Fibroblast of lung (primary cell): ENCODE results near the gene NUMBL. TPM values are rescaled to one million over a fixed set of nuclear protein-coding genes. Genes with fewer than 3 reads are reported as not detected.

ENCODE experiments used
- DNase-seq, 2 donors: peaks; one replicate each; pipeline versions ENCODE4 v3.0.0 to v3.0.0-alpha.2; 2010; ENCODE audit warnings: low read depth in 2 of 2
- H2AFZ ChIP-seq: 2 replicates; pipeline ENCODE4 v1.5.1; 2012; ENCODE audit warnings: low read length, control low read depth, inconsistent platforms
- H3K27ac ChIP-seq: 2 replicates; pipeline ENCODE4 v1.5.1; 2011; ENCODE audit warnings: low read length, control low read depth; ENCODE audit not compliant: insufficient read depth
- H3K27me3 ChIP-seq: 2 replicates; pipeline ENCODE4 v1.5.1; 2011; ENCODE audit warnings: mild to moderate bottlenecking, low read length; ENCODE audit not compliant: control insufficient read depth, insufficient read depth
- H3K36me3 ChIP-seq: 2 replicates; pipeline ENCODE4 v1.5.1; 2011; ENCODE audit warnings: low read length; ENCODE audit not compliant: control insufficient read depth, insufficient read depth
- H3K4me1 ChIP-seq: 2 replicates; pipeline ENCODE4 v1.5.1; 2011; ENCODE audit warnings: low read length; ENCODE audit not compliant: control insufficient read depth, insufficient read depth; ENCODE audit errors: extremely low read depth
- H3K4me2 ChIP-seq: 2 replicates; pipeline ENCODE4 v1.5.1; 2011; ENCODE audit warnings: low read length, control low read depth; ENCODE audit not compliant: insufficient read depth; ENCODE audit errors: extremely low read depth
- H3K4me3 ChIP-seq, 4 experiments: fragments of 200-600 bp in 1 of 4; sonication (generic) in 1 of 4; replicated peaks in 1 of 4; 2 replicates each; pipeline ENCODE4 v1.5.1; 2011 to 2016; ENCODE audit warnings: low read length in 4 of 4, low read depth in 3 of 4, mild to moderate bottlenecking in 3 of 4, control low read depth in 2 of 4, inconsistent platforms in 1 of 4, mixed read lengths in 1 of 4; ENCODE audit not compliant: insufficient read depth in 1 of 4; ENCODE audit errors: control extremely low read depth in 1 of 4
- H3K79me2 ChIP-seq: 2 replicates; pipeline ENCODE4 v1.5.1; 2012; ENCODE audit warnings: mild to moderate bottlenecking, low read length, inconsistent platforms; ENCODE audit not compliant: control insufficient read depth, insufficient read depth
- H3K9ac ChIP-seq: 2 replicates; pipeline ENCODE4 v1.5.1; 2011; ENCODE audit warnings: mild to moderate bottlenecking, low read length, control low read depth; ENCODE audit not compliant: insufficient read depth
- H3K9me3 ChIP-seq: 2 replicates; pipeline ENCODE4 v1.5.1; 2012; ENCODE audit warnings: low read depth, low read length; ENCODE audit not compliant: control insufficient read depth, insufficient read depth
- H4K20me1 ChIP-seq: 2 replicates; pipeline ENCODE4 v1.5.1; 2011; ENCODE audit warnings: low read length; ENCODE audit not compliant: control insufficient read depth, insufficient read depth; ENCODE audit errors: extremely low read depth
- EZH2 ChIP-seq: IDR thresholded peaks from 2 replicates; pipeline ENCODE4 v1.5.1; 2012; ENCODE audit warnings: low read length, control low read depth, mild to moderate bottlenecking; ENCODE audit errors: missing control alignments
- polyA plus RNA-seq, 2 donors: library from polyadenylated mRNA; depleted of rRNA in 1 of 2; stranded (reverse) in 1 of 2; unstranded in 1 of 2; fragments of >200 nt; gene quantifications; 2 replicates each; pipeline ENCODE4 v1.2.1, GENCODE V29; 2011 to 2012; ENCODE audit warnings: missing spikeins in 1 of 2
- total RNA-seq: library from RNA; depleted of rRNA; stranded (reverse); fragments of >200 nt; gene quantifications from 2 replicates; pipeline ENCODE4 v1.2.1, GENCODE V29; 2014
- TF ChIP-seq, protein P1 (sequence below), 2 donors: IDR thresholded peaks in 1 of 2; conservative IDR thresholded peaks in 1 of 2; 1 replicate in 1 of 2; 2 replicates in 1 of 2; pipeline ENCODE4 v1.5.1; 2011 to 2012; ENCODE audit warnings: low read length in 2 of 2, control low read depth in 1 of 2, inconsistent platforms in 1 of 2, low read depth in 1 of 2, mild to moderate bottlenecking in 1 of 2

The NUMBL gene
- total and polyA plus RNA-seq, 2 donors (not counting 1 experiment from before 2014, with no cell fraction given): 28.2 to 33.4 TPM

DNA sequence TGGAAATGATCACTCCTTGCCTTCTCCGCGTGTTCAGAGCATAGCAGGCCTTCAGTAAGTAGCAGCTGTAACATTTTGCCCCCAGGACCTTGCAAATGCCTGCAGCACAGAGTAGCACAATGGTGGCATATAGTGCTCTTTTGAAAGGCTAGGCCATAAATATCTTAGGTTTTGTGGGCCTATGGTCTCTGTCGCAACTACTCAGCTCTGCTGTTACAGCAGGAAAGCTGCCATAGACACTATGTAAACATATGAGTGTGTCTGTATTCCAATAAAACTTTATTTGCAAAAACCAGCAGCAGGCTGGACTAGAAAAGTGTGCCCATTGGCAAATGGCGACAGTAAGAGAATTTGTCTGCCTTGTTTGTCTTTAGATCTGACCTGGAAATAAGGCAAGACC is 35.8 kb upstream of the NUMBL start:
- no peak for TF ChIP-seq EZH2
- TF ChIP-seq, protein P1, sequence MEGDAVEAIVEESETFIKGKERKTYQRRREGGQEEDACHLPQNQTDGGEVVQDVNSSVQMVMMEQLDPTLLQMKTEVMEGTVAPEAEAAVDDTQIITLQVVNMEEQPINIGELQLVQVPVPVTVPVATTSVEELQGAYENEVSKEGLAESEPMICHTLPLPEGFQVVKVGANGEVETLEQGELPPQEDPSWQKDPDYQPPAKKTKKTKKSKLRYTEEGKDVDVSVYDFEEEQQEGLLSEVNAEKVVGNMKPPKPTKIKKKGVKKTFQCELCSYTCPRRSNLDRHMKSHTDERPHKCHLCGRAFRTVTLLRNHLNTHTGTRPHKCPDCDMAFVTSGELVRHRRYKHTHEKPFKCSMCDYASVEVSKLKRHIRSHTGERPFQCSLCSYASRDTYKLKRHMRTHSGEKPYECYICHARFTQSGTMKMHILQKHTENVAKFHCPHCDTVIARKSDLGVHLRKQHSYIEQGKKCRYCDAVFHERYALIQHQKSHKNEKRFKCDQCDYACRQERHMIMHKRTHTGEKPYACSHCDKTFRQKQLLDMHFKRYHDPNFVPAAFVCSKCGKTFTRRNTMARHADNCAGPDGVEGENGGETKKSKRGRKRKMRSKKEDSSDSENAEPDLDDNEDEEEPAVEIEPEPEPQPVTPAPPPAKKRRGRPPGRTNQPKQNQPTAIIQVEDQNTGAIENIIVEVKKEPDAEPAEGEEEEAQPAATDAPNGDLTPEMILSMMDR (conservative IDR thresholded peaks at IDR 0.05 in 1 of 2, IDR thresholded peaks at IDR 0.05 in 1 of 2; ENCODE audit: low read depth in 1 of 2, low read length in 2 of 2): no peak
- DNase-seq: peak in 1 of 2 donors; percentile 42
- no peaks in the 10 kb centered on the region for H3K27me3 ChIP-seq
- H3K4me1 ChIP-seq: no peaks in the 10 kb centered on the region
- no peak overlapping the region for H3K4me2 ChIP-seq
- no peak overlapping the region for H3K27ac ChIP-seq
- H4K20me1 ChIP-seq: no peaks in the 10 kb centered on the region
- H3K9ac ChIP-seq: no peak overlapping the region
- no peaks in the 10 kb centered on the region for H3K9me3 ChIP-seq
- no peak overlapping the region for H3K4me3 ChIP-seq
- peaks cover 16% of the 10 kb centered on the region for H3K79me2 ChIP-seq
- H3K36me3 ChIP-seq: peaks cover 9% of the 10 kb centered on the region
- no peak overlapping the region for H2AFZ ChIP-seq

DNA sequence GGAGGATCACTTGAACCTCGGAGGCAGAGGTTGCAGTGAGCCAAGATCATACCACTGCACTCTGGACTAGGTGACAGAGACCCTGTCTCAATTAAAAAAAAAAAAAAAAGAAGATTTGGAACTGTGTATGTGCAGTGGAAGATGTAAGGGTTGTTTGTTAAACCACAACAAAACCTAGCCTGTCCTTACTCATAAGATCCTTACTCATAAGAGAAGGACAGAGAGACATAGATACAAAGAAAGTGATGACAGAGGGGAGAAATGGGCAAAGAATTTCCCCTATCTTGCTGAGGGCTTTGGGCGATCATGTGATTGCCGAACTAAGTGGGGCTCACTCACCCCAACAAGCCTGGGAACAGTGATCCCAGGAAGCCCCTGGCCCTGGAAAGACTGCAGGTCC is 34.4 kb upstream of the NUMBL start:
- TF ChIP-seq, protein P1 (conservative IDR thresholded peaks at IDR 0.05 in 1 of 2, IDR thresholded peaks at IDR 0.05 in 1 of 2; ENCODE audit: low read depth in 1 of 2, low read length in 2 of 2): no peak
- TF ChIP-seq EZH2: no peak

DNA sequence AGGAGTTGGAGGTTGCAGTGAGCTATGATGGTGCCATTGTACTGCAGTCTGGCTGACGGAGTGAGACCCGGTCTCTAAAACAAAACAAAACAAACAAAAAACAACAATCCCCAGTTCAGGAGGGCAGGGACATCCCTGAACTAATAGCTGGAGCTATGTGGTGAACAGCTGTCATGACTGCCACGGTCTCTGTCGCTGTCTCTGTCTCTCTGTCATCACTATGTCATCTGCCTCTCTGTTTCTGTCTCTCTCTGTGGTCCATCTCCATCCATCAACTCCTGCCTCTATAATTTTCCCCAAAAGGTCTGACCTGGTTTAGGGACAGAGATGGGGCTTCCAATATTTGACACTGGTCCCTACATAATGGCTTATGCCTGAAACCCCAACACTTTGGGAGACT is 33.9 kb upstream of the NUMBL start:
- H3K4me2 ChIP-seq: no peak overlapping the region

More for the DNA sequence above, 34.4 kb upstream of the NUMBL start:
- no peak overlapping the region for H3K4me3 ChIP-seq
- peaks cover 9% of the 10 kb centered on the region for H3K36me3 ChIP-seq
- H3K27ac ChIP-seq: no peak overlapping the region
- no peak for DNase-seq
- H4K20me1 ChIP-seq: no peaks in the 10 kb centered on the region
- no peak overlapping the region for H2AFZ ChIP-seq
- H3K4me1 ChIP-seq: peaks cover 6% of the 10 kb centered on the region
- no peaks in the 10 kb centered on the region for H3K27me3 ChIP-seq
- H3K4me2 ChIP-seq: no peak overlapping the region
- H3K9me3 ChIP-seq: no peaks in the 10 kb centered on the region
- no peak overlapping the region for H3K9ac ChIP-seq
- peaks cover 29% of the 10 kb centered on the region for H3K79me2 ChIP-seq

More for the DNA sequence above, 33.9 kb upstream of the NUMBL start:
- Histone ChIP-seq H3K4me1 (peaks cover 8% of the 10 kb centered on the region), H3K79me2 (peaks cover 35% of the 10 kb centered on the region), H3K36me3 (peaks cover 9% of the 10 kb centered on the region), H3K9me3 (no peaks in the 10 kb centered on the region), H2AFZ (no peak overlapping the region), H3K4me3 (no peak overlapping the region), H3K9ac (no peak overlapping the region), H4K20me1 (no peaks in the 10 kb centered on the region), H3K27me3 (no peaks in the 10 kb centered on the region), H3K27ac (no peak overlapping the region)
- TF ChIP-seq, protein P1 (conservative IDR thresholded peaks at IDR 0.05 in 1 of 2, IDR thresholded peaks at IDR 0.05 in 1 of 2; ENCODE audit: low read depth in 1 of 2, low read length in 2 of 2): no peak
- TF ChIP-seq EZH2: no peak
- DNase-seq: no peak
